Astrocyte of the cerebellum (primary cell): ENCODE measurements around the gene DNAJB11.
"Not testable (repeated sequence)": the region's sequence is repeated elsewhere in the genome, so short reads cannot be mapped to it uniquely, and the experiment has no call there.

Source experiments
- DNase-seq: peaks from one replicate; pipeline ENCODE4 v3.0.0-alpha.2; 2011; ENCODE audit warnings: low read depth
- H3K4me3 ChIP-seq: 2 replicates; pipeline ENCODE4 v1.5.1; 2011; ENCODE audit warnings: mild to moderate bottlenecking, low read depth, low read length, moderate library complexity
- in situ Hi-C: cut with HindIII; loops from 2 replicates; pipeline ENCODE4 v1.10.0; 2017; ENCODE audit warnings: low sequenced_read_pairs
- TF ChIP-seq, protein P1 (sequence below): IDR thresholded peaks from 2 replicates; pipeline ENCODE4 v1.5.1; 2012; ENCODE audit warnings: low read length, low read depth, moderate library complexity, mild to moderate bottlenecking; ENCODE audit errors: missing control alignments

DNAJB11 gene

DNA sequence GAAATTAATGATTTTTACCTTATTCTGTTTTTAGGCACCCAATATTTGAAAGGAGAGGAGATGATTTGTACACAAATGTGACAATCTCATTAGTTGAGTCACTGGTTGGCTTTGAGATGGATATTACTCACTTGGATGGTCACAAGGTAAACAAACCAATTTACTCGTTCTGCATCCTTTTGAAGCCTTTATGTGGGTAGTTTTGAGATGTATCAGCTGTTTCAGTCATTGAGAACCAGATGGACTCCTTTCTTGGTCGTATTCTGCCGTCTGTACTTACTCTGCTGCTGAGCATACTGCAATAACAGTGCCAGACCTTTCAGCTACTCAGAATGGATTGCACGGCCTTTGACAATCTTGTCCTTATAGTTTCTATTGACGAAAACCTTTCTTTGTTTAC lies 13.3 kb downstream of the DNAJB11 start:
- TF ChIP-seq, protein P1, sequence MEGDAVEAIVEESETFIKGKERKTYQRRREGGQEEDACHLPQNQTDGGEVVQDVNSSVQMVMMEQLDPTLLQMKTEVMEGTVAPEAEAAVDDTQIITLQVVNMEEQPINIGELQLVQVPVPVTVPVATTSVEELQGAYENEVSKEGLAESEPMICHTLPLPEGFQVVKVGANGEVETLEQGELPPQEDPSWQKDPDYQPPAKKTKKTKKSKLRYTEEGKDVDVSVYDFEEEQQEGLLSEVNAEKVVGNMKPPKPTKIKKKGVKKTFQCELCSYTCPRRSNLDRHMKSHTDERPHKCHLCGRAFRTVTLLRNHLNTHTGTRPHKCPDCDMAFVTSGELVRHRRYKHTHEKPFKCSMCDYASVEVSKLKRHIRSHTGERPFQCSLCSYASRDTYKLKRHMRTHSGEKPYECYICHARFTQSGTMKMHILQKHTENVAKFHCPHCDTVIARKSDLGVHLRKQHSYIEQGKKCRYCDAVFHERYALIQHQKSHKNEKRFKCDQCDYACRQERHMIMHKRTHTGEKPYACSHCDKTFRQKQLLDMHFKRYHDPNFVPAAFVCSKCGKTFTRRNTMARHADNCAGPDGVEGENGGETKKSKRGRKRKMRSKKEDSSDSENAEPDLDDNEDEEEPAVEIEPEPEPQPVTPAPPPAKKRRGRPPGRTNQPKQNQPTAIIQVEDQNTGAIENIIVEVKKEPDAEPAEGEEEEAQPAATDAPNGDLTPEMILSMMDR = no peak
- H3K4me3 ChIP-seq = no peak overlapping the region
- in situ Hi-C loops = no loop called here
- DNase-seq = peak; percentile 27

DNA sequence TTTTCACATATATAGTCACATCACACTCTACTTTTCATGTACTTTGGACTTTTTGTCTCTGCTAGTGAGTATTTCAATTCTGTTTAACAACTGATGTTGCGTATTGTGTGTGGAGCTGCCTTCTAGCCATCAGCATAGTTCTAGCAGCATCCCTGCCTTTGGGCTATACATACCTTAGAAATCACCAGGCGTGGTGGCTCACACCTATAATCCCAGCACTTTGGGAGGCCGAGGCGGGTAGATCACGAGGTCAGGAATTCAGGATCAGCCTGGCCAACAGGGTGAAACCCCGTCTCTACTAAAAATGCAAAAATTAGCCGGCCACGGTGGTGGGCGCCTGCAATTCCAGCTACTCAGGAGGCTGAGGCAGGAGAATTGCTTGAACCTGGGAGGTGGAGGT lies 15.7 kb downstream of the DNAJB11 start:
- in situ Hi-C loops, H3K4me3 ChIP-seq, DNase-seq: not testable (repeated sequence)

DNA sequence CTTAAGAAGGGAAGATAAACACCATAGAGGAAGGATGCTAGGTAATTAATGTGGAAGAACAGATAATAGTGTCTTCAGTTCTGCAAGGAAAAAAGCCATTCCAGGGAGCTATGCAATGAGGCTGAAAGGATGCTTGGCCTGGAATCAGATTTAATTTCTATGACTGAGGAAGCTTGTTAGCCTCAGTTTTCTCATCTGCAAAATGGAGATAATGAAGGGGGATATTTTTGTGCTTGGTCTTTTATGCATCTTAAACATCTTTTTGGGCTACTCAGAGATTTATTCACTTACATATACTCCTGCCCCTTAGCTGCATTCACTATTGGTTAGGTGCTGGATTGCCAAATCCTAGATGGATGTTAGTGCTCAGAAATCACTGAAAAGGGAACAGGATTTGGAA lies 16.7 kb downstream of the DNAJB11 start:
- H3K4me3 ChIP-seq = no peak overlapping the region
- in situ Hi-C loops = no loop called here
- TF ChIP-seq, protein P1 = no peak
- no peak for DNase-seq

DNA sequence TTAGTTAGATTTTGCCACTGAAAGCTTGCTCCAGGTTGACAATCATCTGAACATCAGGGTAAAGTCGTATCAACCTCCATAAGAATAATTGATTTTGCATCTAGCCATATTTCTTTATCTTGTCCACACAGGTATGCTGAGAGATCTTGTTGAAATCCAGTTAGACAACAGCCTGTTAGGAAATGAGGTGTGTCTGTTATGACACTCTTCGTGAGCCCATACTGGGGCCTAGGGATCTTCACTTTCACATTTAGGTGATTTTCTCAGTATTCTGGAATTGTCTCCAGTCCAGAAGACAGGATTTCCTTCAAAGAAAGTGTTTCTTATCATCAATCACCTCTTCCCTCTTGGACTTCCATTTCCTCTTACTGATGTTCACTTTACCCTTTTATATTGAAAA lies 18.1 kb downstream of the DNAJB11 start:
- H3K4me3 ChIP-seq = no peak overlapping the region
- in situ Hi-C loops = no loop called here
- no peak for DNase-seq
- TF ChIP-seq, protein P1 = no peak

DNA sequence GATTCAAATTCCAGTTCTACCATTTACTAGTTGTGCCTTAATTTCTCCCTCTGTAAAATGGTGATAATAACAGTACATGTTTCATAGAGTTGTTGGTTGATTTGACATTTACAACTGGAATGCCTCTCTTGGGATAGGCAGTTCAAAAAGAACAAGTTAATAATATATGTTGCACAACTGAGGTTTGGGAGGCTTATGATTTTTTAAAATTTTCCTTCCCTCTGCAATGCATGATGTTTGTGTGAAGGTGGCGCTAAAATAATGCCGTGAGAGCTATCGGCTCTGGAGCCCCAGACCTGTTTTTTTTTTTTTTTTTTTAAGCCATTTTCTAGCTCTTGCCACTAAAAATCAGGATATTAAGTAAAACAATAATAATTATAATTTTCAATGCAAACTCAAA lies 18.6 kb downstream of the DNAJB11 start:
- no peak for DNase-seq
- H3K4me3 ChIP-seq = no peak overlapping the region
- TF ChIP-seq, protein P1 = peak; percentile 36
- in situ Hi-C loops = no loop called here

DNA sequence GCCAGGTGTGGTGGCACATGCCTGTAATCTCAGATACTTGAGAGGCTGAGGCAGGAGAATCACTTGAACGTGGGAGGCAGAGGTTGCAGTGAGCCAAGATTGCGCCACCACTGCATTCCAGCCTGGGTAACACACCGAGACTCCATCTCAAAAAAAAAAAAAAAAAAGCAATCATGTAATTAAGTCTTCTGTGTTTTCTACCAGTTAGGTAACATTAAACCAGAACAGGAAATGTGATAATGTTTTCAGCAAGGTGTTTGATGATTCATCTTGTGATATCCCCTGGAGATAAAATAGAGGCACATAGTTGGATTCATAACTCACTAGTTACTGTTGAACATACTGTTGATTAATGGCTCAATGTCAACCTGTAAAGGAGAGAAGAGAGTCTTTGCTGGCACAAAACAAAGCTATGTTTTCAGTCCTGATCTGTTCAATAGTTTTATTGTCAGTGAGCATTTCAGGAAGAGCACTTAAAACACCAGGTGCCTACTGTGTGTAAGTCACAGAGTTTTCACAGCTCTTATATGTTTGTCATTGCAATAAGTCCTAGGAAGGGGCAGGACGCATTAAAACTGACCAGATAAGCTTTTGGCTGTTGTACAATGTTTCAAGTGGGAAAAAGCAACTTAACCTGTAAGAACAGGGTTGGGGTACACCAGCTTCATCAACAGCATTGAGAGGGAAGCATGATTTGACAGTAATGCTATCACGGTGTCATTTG lies 19.5 kb downstream of the DNAJB11 start:
- no peak for DNase-seq
- TF ChIP-seq, protein P1 = no peak
- H3K4me3 ChIP-seq = no peak overlapping the region
- in situ Hi-C loops = no loop called here

DNA sequence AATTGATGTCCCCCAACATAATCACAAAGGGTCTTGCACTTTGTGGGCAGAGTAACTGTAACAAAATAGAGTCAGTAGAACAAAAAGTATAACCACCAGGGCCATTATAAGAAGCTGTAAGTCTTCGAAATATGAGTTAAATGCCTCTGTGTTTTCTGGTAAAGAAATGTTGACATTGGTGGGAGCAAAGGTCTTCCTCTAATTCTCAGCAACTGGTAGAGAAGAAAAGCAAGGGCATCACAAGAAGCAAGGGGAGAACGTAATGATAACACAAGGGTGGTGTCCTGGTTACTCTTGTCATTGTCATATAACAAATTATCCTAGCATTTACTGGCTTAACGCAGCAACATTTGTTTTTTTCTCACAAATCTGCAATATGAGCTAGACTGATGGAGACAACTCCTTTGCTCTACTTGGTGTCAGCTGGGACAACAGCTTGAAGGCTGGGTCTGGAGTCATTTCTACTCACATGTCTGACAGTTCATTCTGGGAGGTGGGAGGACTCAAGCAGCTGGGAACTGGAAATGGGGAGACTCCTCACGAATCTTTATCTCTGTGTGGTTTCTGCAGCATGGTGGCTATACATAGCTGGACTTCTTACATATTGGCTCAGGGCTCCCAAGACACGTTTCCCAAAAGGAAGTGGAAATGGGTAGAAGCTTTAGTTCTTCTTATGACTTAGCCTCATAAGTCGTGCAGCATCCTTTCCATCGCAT lies 20.2 kb downstream of the DNAJB11 start:
- TF ChIP-seq, protein P1 = no peak
- DNase-seq = no peak
- H3K4me3 ChIP-seq = no peak overlapping the region
- in situ Hi-C loops = no loop called here
